Stimulated activated CD4-positive, alpha-beta T cell treated with anti-CD3 and anti-CD28 coated beads, Interleukin-15, amount 100 ng/mL, for 48 hours (primary cell): ENCODE measurements around the gene LPCAT1.
"Not testable (repeated sequence)": the region's sequence is repeated elsewhere in the genome, so short reads cannot be mapped to it uniquely, and the experiment has no call there.

Experiments used
- DNase-seq, 2 donors: peaks; one replicate each; pipeline ENCODE4 v3.0.0-alpha.2; 2020; ENCODE audit warnings: low read depth in 2 of 2

LPCAT1 gene

DNA sequence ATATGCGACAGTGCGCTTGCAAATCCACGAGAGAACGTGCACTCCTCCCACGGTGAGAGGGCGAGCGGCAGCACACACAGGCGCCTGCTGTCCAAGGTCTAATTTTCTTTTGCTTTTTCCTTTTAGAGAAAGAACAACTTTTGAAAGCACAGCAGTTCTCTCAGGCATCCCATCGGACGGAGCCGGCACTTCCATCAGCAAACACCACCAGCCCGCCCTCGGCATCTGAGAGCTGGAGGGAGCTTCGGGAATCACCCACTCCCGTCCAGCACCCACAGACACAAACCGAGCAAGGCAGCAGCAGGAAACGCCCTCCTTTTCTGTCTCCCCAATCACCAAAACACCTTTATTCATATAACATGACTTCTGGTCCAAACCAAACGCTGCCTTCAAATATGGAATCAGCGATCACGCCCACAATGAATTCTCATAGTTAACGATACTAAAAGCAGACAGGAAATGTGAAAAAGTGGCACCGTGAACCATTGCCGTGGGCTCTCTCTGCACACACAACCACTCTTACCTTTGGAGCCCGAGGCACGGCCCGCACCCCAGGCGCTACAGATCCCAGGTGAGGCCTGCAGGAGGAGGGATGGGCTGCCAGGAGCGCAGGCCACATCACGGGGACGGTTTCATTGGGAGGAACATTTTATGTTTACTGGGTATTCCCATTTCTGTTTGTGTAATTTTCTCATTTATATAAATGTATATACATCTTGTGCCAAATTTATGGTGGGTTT is 14.2 kb downstream of the LPCAT1 start:
- DNase-seq = no peak

DNA sequence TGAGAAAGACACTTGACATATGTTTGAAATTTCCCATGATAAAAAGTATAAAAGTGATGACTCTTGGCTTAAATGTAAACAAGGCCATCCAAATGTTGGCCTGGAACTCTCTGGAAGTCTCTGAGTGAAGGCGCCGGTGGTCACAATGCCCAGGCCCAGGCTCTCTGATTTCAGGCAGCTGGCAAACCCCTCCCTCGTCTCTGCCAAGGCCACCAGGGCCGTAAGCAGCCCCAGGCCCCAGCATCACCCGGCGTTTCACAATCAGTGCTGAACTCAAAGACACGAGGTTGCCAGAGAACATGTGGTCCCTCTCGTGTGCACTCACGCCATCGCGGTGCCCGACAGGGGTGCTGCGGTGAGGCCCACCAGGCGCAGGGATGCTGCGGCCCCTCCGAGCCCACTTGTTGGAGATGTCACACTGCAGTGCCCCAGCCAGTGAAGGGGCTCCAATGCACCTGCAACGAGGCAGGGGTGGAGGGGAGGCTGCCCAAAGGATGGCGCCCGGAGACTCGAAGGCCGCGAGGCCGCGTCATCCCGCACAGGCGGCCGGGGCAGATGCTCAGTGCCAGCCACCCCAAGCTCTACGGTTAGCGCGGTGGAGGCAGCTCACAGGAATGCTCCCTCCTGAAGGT is 15.0 kb downstream of the LPCAT1 start:
- no peak for DNase-seq

DNA sequence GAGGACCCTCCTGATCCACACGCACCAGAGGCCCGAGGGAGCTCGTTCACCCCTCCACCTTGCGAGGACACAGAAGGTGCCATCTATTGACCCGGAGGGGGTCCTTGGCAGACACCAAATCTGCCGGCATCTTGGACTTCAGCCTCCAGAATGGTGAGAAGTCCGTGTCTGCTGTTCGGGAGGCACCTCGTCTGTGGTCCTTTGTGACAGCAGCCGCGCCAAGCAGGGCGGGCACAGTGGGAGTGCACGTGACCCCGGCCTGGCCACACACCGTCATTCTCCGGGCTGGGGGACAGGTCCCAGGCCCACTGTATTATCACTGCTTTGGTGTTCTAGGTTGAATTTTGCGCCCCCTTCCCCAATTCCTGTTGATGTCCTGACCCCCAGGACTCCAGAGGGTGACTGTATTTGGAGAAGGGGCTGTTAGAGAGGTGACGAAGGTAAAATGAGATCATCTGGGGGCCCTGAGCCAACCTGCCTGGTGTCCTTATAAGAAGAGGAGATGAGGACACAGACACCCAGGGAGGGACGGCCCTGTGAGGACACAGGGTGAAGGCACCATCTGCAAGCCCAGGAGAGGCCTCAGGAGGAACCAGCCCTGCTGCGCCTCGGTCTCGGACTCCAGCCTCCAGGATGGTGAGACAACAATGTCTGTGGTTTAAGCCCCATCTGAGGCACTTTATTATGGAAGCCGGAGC is 15.7 kb downstream of the LPCAT1 start:
- no peak for DNase-seq

DNA sequence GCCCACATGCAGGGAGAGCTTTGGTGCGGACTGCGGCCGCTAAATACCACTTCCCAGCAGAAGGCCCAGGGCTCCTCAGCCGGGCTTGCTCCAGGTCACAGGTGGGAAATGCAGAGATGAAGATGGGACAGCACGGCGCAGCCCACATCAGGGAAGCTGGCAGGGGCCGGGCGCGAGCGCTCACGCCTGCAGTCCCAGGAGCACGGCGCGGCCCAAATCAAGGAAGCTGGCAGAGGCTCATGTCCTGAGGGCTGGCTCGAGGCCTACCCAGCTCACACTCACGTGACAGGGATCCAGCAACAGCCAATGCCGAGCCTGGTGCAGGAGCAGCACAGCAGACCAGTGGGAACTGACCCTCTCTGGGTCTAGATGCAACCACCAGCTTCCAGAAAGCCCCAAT is 16.3 kb downstream of the LPCAT1 start:
- DNase-seq = no peak

DNA sequence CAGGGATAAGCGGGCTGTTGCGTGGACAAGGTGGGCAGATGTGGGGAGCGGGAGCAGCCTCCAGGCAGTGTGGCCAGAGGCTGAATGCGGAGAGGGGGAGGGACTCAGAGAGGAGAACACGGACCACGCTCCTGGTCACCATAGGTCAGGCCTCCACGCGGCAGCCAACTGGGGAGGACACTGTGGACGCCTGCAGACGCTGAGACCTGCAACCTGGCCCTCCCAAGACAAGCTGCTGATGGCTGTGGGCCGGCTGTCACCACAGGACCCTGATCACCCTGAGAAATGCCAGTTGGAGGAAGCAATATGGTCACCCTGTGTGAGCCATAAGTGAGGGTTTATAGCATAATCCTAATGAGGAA is 16.8 kb downstream of the LPCAT1 start:
- DNase-seq = no peak

DNA sequence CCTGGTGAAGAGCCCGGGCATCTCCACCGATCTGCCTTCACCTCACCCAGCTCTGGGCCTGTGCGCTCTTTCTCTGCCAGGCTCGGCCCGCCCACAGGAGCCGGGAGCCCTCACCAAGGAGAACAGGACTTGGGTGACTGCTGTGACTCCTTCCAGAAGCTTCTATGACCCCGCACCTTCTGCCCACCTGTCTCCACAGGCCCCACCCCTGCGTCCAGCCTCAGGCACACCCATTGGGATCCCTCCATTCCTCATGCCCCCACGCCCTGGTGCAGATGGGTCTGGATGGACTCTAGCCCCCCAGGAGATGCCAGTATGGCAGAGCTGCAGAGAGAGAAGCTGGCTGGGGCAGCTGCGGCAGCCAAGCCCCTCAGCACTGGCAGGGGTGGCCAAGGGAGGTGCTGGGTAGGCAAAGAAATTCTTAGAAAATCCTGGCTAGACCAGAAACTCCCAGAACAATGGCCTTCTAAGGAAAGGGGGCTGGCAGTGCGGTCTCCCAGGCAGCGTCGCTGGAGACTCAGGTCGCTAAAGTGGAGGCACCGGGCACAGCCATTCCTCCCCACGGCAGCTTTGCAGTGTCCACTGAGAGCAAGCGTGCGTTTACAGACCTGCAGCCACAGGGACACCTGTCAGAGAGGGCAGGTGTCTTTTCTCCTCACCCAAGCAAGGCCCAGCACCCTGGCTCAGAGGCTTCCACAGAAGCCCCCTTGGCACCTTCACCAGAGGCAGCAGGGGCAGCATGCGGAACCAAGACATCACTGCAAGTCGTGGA is 17.3 kb downstream of the LPCAT1 start:
- DNase-seq = no peak

DNA sequence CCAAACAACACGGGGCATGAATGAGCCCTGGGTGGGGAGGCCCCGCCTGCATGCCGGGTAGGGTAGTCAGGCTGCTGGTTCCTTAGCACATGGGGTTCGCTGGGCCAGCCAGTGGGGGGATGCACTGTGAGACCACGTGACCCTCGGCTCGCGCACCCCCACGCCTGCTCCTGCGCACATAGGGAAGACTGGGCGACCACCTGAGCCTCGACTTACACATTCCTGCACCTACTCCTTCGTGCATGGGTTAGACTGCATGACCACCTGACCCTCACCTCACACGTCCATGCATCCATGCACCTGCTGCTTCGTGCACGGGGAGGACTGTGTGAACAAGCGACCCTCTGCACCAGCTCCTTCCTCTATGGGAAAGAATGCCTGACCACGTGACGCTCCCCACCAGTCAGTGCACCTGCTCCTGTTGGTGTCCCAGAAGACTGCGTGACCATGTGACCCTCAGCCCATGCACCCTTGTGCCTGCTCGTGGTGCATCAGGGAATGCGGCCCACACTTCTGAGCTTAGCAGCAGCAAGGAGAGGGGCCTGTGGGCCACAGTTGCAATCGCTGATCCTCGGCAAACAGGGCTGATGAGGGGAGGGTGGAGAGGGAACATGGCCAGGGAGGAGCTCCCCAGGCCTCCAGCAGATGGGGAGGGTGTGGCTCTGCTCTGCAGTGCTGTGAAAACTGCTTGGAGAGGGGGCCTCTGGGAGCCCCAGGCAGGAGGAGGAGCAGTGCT is 18.1 kb downstream of the LPCAT1 start:
- no peak for DNase-seq

DNA sequence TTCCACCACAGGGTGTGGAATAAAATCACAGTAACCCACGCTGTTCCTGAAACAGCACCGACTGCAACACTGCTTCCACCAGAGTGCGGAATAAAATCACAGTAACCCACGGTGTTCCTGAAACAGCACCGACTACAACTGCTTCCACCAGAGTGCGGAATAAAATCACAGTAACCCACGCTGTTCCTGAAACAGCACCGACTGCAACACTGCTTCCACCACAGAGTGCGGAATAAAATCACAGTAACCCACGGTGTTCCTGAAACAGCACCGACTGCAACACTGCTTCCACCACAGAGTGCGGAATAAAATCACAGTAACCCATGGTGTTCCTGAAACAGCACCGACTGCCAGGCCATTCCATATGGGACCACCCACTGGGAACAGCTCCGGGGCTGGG is 18.7 kb downstream of the LPCAT1 start:
- DNase-seq = not testable (repeated sequence)

DNA sequence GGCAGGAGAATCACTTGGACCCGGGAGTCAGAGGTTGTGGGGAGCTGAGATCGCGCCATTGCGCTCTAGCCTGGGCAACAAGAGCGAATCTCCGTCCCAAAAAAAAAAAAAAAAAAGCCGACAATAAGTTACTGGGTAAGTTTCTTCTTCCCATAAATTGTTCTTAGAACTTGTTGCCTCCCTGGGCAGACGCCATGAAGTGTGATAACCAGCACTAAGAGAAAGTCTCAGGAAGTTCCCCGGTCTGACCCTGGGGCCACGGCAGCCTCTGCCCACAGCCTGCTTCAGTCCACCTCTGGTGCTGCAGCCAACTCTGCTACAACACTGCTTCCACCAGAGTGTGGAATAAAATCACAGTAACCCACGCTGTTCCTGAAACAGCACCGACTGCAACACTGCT is 19.1 kb downstream of the LPCAT1 start:
- DNase-seq = no peak

DNA sequence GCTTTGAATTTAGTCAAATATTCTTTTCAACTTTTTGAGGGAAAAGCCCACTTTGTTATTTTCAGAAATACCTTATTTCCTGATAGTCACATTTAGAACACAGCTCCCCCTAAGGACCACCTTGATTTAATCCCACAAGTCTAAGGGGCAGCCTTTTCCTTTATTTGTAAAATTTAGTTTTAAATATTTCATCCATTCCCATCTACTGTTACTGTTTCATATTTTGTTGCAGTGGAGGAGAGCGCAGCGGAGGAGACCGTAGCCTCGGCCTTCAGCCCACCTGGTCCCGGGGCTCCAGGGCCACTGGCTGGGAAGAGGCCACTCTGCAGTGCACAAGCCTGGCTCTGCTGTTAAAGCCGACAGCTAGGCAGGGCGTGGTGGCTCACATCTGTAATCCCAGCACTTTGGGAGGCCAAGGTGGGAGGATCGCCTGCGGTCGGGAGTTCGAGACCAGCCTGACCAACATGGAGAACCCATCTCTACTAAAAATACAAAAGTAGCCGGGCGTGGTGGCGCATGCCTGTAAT is 19.6 kb downstream of the LPCAT1 start:
- no peak for DNase-seq

DNA sequence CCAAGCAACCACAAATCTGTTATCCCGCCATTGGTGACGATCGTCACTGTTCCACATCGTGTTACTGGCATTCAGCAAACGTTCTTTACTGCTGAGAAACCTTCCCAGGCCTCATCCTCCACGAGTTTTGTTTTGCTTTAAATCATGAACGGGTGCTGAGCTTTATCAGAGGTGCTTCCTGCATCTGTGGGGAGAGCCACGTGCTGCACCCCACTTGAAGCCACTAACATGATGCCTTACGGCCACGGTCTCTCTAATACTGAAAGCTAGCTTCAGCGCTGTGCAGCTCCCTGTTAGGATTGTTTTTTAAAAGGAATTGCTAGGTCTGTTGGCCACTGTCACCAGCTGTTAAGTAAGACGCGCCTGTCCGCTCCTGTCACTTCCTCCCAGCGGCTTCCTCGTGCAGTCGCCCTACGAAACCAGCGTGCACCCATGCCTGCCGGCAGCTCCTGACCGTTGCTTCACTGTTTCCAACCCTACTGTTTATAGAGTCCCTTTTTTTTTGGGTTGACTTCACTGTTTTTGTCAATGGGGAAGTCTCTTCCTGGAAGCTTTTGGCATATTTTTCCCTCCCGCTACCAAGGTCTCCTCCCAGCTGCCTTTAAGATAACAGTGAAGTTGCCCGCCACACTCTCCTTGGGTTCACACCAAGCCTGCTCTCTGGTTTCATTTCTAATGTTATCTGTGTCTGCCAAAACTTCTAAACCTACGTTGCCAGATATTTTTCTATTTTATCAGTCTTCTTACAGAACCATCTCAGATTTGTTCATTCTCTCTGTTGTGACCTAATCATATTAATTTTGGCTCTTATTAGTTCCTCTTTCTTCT is 20.3 kb downstream of the LPCAT1 start:
- no peak for DNase-seq

DNA sequence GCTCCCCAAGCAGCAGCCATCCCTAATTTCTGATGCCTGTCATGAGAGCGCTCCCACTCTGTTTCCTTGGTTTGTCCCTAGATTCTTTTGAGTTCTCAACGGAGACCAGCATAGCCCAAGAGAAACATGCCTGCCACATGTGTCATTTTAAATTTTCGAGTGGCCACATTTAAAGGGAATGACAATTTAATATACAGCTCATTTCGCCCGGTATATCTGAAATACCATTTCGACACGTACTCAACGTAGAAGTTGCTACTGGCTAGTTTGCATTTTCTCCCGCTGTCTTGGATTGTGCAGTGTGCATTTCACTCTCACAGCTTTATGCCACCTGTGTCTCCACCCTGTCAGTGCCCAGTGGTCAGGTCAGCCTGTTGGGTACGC is 21.0 kb downstream of the LPCAT1 start:
- DNase-seq = no peak

DNA sequence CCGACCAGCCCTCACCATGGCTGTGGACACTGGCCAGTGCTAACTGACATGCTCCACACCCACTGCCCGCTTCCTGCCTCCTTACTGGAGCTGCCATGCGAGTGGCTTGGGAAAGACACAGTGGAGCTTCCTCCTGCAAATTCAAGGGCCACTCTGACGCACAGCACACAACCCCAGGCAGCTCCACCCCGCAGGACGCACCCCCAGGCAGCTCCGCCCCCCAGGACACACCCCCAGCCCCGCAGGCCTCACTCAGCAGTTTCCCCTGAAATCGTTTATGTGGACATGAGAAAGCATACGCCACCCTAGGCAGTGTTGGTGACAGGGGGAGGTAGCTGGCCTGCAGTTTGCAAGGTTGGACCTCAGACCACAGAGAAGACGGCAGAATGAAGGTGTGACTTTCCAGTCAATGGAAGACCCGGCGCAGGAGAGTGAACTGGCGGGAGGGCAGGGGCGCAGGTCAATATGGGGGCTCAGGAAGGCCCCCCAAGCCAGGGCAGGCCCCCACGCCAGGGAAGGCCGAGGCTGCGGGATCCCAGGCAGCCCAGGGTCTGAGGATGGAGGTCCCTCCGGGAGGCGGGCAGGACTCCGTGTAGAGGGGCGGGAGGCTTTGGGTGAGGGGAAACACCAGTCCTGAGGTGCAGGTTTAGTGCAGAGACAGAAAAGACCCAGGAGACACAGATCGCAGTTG is 21.6 kb downstream of the LPCAT1 start:
- DNase-seq = no peak

DNA sequence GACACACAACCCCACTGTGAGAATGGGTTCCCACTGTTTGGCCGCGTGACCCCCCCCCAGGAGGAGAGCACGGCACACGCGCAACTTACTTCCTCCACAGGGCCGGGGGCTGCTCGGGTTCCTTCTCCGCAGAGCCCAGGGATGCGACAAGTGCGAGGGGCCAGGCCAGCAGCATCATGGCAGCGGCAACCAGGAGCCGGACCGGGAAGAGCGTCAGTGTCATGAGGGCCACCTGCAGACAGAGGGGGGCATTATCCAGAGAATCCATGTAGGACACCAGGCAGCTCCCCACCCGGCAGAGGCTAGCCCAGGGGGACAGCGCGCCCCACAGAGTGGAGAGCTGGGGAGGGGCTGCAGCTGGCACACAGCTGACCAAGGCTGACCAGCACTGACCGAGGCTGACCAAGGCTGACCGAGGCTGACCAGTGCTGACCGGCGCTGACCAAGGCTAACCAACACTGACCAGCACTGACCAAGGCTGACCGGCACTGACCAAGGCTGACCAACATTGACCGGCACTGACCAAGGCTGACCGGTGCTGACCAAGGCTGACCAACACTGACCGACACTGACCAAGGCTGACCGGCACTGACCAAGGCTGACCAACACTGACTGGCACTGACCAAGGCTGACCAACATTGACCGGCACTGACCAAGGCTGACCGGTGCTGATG is 22.3 kb downstream of the LPCAT1 start:
- no peak for DNase-seq

DNA sequence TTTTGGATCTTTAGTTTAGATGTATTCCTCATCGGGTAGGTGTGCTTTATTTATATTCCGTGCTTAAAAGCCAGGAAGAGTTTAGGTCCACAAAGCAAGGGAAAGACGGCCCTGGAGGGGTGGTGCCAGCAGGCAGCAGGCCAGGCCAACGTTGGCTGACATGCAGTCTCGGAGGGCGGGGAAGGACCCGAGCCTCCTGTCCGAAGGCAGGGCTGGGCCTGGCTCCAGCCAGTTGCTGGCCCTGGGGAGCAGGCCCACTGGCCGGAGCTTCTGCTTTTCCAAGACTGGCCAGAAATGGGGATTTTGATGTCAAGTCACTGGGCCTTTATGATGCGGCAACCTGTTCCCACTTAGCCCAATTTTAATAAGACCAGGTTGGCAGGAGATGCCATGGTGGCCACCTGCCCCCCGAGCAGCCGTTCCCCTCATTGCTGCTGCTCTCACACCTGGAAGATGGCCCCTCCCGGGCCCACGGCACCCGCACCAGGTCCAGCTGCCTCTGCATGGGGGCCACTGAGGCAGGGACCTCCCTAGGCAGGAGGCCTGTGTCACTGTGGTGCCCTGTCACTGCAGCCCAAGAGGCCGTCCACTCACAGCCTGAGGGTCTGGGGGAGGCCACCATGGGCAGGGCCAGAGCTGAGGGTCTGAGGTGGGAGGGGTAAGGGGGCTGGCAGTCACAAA is 23.2 kb downstream of the LPCAT1 start:
- DNase-seq = no peak

DNA sequence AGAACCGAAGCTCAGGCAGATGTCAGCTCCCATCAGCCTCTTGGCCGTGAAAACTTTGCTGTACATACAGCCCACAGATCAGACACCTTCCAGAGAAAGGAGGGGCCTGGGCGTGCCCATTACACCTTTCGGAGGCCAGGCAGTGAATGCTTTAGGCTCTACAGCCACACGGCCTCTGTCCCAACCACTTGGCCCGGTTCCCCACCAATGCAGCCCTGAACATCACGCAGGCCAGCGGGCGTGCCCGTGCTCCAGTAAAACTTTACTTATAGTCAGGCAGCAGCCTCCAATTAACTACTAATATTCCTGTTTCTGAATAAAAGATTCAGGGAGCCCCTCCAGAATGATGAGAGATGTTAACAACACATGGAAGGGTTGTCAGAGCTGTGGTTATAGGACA is 23.9 kb downstream of the LPCAT1 start:
- no peak for DNase-seq

DNA sequence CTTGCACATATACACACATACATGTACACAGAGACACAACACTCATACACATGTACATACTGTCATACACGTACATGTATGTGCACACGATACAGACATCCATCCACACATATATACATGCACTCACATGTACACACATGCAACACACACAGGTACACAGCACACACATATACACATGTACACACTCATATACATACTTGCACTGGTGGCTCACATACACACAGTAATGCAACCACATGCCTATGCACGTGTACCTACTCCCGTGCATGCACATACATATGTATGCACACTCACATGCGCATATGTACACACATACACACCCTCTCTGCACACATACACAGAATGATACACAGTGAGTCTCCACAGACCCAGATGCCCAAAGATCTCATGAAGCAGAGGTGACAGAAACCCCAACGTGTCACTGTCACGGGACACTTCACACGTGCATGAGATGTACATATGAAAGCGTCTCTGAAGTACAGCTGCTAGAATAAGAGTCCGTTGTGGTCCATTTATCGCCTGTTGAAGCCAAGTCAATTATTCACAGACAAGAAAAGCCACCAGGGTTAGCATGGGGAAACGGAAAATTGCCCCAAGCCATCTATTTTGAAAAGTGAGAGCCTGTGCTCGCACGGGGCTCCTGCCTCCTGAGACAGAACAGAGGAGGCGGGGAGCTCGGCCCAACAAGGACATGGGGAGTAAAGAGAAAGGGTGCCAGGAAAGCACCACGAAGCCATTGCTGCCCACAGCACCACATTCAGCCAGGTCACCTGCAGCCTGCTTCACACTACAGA is 24.9 kb downstream of the LPCAT1 start:
- DNase-seq = no peak
